ENCODE data around the gene TMEM222.

The TMEM222 gene

DNA sequence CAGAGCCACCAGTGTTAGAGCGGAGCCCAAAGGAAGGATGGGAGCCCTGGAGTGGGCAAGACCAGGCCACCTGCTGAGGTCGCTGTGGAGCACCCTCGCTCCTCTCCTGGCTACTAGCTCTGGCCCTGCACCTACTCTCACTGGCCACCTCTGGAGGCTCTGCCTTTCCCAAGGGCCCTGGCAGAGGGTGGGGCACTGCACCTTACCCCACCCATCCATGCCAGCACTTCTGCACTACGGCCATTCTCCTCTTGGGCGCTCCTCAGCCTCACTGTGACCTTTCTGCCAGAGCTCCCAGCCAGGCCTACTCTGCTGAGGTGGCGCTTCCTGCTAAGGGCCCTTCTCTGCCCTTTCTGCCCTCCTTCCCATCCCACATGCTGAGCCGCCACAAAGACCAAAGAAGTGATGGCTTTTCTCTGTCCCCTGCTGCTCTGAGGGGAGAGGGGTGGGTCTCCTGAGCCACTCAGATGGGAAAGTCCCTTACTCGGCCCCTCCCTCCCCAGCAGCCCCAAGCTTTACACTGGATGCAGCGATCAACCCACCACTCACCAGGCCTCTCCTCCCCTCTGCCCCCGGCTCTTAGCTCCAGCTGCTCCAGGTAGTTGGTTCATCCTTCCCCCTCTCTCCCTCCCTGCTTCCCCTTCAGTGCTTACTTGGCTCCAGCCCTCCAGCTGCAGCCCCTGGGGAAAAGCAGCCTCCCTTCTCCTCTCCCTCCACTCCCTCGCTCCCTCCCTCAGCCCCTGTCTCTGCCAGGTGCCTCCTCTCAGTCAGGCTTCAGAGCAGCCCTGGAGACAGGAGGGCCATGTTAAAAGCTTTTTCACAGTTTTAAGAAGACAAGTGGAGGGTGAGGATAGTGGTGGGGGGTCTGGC is 14.8 kb upstream of the TMEM222 start:
- DNase-seq = no peak

DNA sequence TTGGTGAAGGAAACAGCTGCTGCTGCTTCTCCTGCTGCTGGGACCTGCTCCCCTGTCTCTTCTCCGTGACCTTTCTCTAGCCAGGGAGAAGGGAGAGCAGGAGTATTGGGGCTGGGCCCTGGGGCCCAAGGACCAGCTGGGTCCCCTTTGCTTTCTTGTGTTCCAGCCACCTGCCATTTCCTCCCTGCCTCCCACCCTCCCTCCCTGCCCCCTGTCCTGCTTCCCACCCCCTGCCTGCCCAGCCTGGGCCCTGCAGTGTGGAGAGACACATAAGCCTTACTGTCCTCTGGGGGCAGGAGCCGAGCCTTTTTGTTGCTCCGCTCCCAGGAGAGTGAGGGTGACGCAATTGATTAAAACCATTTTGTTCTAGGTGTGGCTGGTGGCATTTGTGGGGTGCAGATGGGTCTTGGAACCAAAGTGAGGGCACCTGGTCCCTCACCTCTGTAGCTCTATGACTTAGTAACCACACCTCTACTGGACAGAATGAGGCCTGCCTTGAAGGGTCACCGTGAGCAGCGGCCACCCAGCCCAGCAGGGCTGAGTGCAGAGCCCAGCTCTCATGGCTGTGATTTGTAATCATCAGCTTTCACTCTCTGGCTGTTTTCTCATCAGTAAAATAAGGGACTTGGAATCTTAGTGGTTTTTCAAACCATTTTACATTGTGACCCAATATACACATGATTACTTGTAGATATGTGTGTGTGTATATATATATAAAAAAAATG is 13.9 kb upstream of the TMEM222 start:
- DNase-seq = no peak

DNA sequence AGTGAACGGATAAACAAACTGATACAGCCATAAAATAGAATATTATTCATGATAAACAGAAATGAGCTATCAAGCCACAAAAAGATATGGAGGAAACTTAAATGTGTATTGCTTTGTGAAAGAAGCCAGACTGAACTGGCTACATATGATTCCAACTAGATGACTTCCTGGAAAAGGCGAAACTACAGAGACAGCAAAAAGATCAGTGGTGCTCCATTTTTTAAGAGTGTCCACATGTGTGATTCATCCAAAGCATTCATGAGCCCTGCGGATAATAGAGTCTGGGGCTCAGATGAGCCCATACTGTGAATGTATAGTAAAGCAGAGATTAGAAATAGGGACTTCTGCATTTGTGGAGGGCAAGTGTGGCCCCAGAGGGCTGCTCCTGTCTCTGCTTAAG is 7.8 kb upstream of the TMEM222 start:
- no peak for DNase-seq

DNA sequence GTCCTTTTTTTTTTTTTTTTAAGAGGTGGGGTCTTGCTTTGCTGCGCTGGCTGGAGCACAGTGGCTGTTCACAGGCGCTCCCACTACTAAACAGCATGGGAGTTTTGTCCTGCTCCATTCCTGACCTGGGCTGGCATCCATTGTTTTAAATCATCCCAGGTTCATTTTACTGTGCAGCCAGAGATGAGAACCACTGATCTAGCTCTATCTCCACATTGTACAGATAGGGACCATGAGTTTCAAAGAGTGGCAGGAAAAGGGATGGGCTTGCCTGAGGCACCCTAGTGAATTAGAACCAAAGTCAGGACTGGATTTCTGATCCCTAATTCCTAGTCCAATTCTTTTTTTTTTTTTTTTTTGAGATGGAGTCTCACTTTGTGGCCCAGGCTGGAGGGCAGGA is 7.2 kb upstream of the TMEM222 start:
- no peak for DNase-seq

DNA sequence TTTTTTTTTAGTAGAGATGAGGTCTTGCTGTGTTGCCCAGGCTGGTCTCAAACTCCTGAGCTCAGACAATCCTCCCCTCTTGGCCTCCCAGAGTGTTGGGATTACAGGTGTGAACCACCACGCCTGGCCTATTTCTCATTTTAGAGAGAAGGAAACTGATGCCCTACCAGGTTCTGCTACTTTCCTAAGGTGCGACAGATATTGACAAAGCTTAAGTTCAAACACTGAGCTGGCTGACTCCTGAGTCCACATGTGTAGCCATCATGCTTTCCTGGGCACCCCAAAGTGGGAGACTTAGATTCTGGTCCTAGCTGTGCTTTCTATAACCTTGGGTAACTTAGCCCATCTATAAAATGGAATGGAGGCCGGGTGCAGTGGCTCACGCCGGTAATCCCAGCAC is 5.1 kb upstream of the TMEM222 start:
- DNase-seq = no peak

DNA sequence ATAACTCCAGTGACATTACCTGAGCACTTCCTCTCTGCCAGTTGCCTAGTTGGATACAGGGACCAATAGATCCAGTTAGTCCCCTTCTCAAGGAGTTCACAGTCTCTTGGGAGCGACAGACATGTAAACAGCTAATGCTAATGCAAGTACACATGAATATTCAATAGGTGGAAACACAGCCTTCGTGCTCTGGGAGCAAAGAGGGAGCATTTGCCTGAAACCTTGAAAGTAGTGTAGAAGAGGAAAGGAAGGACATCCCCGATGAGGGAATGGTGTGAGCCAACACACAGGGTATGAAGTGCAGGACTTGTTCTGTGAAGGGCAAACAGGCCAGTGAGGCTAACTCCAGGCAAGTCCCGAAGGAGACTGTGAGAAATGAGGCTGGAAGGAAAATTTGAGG is 3.8 kb upstream of the TMEM222 start:
- no peak for DNase-seq

DNA sequence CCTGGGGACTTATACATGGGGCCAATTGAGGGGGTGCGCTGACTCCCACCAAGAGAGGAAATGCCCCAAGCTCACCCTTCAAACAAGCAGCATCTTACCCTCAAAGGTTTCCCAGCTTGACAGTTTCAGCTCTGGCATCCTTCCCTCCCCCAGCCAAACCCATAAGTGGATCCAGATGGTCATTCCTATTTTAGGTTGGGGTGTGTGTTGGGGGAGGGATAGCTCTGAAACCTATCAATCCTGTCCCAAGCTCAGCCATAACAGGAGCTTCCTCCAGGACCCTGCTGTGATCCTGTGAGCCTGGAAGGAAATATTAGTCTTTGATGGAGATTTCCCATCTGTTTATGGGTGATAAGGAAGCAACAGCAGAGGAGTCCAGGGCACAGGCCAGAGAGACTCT is 3.4 kb upstream of the TMEM222 start:
- DNase-seq = no peak

DNA sequence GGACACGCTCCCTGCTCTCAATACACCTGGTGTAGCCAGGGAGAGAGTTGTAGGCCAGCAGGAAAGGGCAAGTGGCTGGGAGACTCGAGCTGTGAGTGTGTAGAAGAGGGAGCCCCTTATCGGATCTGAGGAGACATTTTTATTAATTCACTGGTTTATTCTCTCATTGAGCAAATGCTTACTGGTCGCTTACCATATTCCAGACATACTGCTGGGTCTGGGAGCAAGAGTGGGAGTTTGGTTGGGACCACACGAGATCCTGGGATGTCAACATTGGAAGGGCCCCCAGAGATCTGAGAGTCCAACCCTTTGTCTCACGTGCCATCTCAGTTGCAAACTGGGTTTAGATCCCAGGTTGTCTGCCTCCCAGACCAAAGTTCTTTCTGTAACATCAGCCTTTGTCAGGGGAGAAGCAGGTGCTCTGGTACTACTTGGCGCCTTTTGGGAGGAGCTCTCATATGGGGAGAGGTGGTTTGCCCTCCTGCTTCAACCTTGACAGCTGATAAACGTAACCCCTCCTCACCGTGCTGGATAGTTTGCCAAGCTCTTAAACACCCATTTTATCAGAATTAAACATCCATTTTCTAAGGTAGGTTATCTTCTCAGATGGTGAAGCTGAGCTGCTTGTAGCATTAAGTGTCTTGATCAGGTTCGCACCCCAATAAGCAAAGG is 742 bp downstream of the TMEM222 start:
- no peak for DNase-seq

DNA sequence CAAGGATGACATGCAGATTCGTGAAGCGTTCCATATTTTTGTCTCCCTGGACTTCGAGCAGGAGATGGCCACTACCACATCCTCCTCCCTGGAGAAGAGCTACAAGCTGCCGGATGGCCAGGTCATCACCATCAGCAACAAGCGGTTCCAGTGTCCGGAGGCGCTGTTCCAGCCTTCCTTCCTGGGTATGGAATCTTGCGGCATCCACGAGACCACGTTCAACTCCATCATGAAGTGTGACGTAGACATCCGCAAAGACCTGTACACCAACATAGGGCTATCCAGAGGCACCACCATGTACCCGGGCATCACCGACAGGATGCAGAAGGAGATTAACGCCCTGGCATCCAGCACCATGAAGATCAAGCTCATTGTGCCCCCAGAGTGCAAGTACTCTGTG is 3.3 kb downstream of the TMEM222 start:
- DNase-seq = no peak

DNA sequence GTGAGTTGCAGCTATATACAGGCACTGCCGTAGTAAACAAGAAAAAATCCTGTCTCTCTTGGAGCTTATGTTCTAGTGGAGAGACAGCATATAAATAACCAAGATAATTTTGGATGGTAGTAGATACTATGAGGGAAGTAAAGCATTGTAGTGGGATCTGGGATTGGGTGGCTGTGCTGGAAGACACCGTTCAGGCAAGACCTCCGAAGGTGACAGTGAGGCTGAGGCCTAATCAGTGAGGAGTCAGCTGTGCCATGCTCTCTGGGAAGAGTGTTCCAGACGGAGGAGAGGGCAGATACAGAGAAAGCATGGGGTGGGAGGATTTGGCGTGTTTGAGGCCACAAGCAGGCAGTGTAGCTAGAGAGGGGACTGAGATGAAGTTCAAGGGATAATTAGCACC is 6.0 kb downstream of the TMEM222 start:
- DNase-seq = no peak

DNA sequence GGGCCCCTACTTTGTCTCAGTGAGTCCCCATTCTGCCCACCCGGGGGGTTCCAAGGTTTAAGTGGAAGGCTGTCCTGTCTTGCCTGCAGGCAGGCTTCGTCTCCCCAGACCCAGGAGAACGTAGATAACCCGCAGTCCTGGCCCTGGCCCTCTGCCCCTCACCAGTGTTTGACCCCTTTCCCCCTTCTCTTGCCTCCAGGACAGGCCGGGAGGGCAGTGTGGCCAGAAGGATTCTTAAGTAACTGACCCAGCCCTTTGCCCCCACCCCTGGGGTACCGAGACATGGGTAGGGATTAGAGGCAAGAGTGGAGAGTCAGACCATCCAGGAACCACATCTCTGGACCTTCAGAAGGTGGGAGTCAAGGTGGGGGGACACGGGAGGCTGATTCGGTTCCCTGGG is 8.8 kb downstream of the TMEM222 start:
- DNase-seq = no peak

DNA sequence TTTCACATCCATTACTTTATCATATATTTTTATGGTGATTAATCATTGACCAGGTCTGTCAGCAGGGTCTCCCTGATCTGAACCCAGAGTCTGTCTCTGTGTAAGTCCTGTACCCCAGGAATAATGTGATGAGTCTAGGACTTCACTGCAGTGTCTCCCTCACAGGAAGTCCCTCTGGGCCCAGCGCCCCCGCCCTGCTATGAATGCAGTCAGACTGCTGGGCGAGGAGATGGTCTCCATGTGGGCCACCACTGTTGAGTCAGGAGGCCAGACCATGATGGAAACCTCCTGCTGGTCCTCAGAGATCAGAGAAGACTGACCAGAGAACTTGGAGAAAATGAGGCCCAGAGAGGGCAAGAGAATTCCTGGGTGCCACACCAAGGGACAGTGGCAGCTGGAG is 9.5 kb downstream of the TMEM222 start:
- no peak for DNase-seq

DNA sequence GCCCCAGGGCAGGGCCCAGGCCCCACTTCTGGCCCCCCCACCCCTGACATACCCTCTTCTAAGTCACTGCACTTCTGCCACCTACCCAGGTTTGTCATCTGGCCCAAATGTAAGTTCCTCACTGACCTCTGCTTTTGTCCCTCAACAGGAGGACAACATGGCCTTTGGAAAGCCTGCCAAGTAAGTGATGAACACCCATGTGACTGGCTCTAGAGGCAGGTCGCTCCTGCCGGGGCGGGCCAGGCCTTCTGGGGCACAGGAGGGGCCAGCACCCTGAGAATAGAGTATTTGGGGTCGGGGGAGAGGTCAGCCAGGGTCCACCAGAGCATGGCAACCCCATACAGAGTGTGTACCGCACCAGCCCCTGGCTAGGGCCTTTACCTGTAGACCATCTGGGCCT is 10.0 kb downstream of the TMEM222 start:
- DNase-seq = no peak

DNA sequence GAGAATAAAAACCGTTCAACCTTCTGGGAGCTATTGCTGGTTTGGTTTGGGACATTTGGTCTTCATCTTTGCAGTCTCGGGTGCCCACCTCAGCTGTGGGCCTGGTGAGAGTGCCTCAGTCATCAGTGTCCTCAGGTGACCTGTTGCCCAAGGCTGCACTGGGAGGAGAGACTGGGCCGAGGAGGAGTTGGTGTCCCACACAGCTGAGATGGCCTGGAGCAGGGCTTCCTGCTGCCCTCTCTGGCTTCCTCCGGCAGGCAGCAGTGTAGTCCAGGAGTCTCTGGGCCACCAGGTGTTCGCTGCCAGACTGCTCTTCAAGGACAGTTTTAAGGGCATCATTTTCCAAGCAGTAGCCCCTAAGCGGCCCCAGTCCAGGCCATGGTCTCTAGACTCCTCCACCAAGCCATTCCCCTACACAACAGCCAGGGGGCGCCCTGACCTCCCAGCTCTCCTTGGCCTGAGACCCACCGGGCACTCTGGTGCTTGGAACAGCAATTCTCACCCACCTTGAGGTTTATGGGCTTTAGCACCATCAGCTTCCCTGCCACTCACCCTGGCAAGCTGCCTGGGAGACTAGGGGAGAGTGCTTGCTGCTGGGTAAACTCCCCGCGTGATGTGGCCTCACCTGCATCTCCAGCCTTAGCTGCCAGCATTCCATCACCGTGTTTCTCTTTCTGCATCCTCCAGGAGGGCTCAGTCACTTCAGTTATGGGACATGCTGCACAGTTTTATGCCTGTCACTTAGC is 10.7 kb downstream of the TMEM222 start:
- DNase-seq = peak; percentile 71

DNA sequence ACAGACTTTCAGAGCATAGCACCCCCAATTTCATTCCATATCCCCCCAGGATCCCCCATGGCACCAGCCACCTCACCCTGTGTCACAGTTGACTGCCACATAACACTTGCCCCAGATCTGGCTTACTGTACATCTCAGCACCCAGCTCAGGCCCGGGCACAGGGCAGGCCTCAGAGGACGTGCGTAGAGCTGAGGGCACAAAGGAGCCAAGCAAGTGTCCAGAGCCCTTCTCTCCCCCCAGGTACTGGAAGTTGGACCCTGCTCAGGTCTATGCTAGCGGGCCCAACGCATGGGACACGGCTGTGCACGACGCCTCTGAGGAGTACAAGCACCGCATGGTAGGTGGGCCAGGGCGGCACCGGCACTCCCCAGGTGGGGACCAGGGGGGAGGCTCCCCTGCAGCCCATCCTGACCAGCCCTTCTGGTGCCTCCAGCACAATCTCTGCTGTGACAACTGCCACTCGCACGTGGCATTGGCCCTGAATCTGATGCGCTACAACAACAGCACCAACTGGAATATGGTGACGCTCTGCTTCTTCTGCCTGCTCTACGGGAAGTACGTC is 11.8 kb downstream of the TMEM222 start:
- DNase-seq = no peak

DNA sequence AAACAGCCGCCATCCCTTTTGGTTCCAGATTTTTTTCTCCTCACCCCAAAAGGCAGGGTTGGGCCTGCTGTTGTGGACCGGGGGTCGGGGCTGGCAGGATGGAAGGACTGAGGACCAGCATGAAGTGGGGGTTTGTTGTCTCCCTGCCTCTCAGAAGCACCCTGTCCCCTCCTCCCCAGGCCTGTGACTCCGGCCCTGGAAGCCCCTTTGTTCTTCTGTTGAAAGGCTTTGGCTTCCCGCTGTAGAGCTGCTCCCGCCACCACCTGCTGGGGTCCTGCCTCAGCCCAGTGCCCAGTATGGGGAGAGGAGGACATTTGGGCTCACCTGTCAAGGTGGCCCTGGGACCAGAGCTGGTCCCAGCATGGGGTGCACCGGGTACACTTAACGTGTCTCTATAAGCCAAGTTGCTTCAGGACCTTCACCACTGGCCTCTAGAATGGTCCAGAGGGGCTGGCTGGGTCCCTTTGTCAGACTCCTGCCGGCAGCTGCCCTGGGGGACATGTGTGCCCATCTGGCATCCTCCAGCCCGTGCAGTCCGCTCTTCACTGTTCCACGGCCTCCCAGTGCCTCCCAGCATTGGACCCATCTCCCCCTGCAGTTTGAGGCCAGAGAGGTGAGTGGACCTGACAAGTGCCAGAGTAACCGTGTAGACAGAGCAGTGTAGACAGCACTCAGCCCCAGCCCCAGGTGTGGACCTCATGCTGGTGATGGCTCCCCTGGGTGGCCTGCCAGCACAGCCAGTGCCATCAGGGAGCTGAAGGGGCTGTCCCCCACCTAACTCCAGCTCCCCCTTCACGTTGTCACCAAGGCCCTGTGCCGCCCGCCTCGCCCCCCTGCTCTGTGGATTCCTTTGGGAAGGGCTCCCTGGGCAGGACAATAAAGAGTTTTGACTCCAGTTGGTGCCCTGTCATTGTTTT is 13.8 kb downstream of the TMEM222 start:
- DNase-seq = no peak

DNA sequence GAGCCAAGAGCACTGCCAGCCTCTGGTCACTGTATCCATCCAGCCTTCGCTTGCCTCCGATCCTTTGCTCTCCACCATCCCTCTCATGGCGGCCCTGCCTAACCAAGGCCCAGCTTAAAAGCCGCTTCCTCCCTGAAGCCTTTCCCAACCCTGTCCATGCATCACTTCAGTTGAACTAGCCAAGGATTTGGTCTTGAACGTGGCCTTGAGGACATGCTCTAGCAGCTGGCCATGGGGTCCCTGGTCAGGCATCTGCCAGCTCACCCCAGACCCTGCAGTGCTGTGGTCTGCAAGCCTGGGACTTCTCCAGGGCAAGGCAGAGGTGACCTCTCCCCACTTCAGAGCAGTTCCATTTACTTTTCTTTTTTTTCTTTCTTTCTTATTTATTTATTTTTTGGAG is 14.8 kb downstream of the TMEM222 start:
- DNase-seq = no peak

DNA sequence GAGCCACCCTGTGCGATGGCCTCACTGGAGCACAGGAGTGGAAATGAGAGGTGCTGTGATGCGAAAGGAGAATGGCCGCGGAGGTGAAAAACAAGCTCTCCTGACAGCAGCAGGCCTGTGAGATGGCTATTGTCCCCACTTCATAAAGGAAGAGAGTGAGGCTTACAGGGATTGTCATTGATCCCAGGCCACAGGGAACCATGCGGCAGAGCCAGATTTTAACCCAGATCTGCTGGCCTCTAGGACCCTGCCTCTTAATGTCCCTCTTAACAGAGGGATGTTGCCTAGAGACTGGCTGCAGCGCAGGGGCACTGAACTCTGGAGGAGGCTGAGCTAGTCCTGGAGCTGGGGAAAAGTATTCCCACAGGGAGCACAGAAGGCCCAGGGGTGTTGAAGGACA is 16.8 kb downstream of the TMEM222 start:
- no peak for DNase-seq

DNA sequence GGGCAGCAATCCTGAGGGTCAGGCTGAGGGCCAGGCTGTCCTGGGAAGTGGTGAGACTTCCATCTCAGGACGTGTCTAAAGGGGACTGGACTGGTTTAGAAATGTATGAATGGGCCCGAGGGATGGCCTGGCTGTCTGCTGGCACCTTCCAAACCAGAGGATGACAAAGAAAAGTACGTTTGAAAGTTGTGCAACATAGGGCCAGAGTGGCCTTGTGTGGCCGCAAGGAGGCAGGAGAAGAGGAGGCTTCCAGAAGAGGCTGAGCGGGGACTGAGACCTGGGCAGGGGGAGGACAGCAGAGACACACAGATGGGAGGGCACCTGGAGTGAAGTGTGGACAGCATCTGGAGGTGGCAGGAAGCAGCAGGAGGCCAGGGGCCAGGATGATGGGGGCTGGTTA is 17.2 kb downstream of the TMEM222 start:
- DNase-seq = no peak

DNA sequence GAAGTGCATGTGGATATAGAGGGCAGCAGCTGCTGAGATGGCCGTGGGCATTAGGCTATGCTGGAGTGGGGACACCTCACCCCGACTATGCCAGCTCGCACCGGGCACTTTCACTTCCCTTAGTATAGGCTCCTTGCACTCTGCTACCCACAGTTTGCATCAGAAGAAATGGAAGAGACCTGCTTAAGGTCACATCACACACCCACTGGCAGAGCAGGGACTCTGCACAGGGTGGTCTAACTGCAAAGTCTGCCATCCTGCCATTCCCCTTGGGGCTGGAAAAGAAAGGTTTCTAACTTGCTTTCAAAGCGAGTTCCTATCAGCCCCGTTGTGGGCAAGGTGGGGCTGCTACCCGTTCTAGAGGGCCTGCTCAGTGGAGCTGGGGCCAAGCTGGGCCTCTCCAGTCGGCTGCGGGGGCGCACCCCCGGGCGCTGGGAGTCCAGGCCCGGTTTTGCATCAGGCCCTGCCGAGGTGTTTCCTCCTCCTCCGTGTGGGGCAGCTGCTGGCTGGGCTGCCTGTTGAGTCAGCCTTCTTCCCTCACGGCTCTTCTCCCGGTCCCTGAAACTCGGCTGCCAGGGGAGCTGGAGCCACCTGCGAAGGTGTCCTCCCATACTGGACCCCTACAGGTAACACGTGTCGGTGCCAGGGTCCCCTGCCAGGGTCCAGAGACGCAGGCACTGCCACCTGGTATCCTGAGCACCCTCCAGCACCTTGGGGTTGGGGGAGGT is 19.7 kb downstream of the TMEM222 start, which contains the start of gene SYTL1:
Gene SYTL1 (plus strand): TSS at position 498 of the 728 bp plus-strand sequence. CDS start 3,313 bp downstream, outside the sequence.
- peak; percentile 76 for DNase-seq

DNA sequence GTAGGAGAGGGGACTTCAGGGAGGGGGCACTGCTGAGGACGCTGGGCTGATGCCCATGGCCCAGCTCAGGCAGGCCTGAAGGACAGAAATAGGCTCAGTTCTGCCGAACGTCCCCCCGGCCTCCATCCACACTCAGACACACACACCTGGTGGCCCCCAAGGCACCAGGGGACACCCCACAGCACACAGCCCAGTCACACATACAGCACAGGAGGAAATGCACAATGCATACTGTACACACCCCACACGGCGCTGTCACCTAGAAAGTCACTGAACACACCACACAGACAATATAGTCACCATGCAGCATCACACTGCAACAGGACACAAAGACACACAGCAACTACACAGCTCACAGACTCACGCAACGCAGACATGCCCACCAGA is 20.4 kb downstream of the TMEM222 start:
- DNase-seq = peak; percentile 63

Data from CD4-positive, alpha-beta T cell treated with Interleukin-6 for 4 hours (primary cell).